DMS 273 (cell line): ENCODE results near the gene CDCA3.
A peak's percentile ranks its signal among the peaks of the same experiment; 100 is the strongest.

Experiments
- DNase-seq: peaks from one replicate; lab custom pipeline; 2025; ENCODE audit not compliant: unreplicated experiment; lab: John Stamatoyannopoulos, UW

The CDCA3 gene

DNA sequence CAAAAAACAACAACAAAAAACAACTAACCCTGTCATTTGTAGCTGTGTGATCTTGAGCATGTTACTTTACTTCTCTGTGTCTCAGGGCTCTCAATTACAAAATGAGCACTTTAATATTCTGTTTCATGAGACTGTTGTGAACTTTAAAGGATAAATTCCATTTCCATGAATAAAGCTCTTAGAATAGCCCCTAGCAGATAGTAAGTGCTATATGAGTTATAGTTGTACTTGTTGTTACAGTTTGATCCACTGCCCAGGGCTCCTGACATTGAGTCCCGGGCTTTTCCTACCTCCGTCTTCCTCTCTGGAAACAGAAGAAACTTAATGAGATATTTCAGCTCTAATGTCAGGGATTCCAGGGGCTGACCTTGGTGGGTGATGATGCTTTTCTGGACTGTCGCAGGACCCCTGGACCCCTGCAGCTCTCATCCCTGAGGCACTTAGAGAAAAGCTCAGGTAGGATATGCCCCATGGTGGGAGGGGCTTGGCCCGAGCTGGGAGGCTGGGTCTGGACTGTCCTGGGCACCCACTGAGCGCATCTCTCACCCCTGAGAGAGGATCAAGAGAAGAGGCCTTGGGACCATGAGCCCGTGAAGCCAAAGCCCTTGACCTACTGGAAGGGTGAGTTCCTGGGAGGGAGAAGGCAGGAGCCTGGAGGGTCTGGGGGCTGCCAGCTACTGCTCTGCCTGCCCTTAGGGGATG is 17.7 kb downstream of the CDCA3 start:
- DNase-seq: no peak

GRCh38 chr12:6832125-6832524 is 19.0 kb downstream of the CDCA3 start:
- no peak for DNase-seq

DNA sequence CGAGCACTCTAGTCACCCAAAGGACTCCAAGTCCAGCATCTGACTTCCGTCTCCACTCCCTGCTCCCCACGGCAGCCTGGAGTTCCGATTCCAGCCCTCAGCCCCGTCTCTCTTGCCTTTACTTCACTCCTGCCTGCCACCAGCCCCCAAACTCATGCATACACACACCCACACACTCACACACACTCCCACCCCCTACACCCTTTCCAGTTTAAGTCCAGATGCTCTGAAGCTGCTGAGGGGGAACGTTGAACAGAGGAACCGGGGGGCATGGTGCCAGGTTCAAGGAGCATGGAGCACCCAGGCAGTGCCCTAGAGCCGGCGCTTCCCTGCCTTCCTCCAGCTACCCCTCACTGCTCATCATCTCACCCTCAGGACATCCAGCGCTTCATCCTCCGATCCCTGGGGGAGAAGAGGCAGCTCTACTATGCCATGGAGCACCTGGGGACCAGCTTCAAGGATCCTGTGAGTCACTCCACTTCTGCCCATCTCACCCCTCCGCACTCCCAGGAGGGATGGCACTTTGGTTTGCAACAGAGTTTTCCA is 19.6 kb downstream of the CDCA3 start:
- DNase-seq: no peak

DNA sequence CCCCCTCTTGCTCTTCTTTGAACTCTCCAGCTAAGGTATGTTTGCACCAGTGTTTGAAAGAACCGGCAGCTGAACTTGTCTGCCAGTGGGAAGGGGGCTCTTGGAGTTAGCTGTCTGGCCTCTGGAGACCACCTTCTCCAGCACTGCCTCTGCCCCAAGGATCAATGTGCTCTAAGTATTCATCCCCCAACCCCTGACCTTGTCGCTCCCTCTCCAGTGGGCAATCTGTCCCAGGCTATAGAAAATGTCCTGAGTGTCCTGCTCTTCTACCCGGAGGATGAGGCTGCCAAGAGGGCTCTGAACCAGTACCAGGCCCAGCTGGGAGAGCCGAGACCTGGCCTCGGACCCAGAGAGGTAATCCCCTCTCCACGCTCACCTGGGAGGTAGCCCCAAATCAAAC is 20.1 kb downstream of the CDCA3 start:
- no peak for DNase-seq

GRCh38 chr12:6830286-6830890 is 20.7 kb downstream of the CDCA3 start:
- DNase-seq: no peak

- DNase-seq: peak; percentile 54
These were observed 21.4 kb downstream of the CDCA3 start for GRCh38 chr12:6829536-6830220.

GRCh38 chr12:6828781-6829535 is 22.1 kb downstream of the CDCA3 start:
- DNase-seq: peak; percentile 54

DNA sequence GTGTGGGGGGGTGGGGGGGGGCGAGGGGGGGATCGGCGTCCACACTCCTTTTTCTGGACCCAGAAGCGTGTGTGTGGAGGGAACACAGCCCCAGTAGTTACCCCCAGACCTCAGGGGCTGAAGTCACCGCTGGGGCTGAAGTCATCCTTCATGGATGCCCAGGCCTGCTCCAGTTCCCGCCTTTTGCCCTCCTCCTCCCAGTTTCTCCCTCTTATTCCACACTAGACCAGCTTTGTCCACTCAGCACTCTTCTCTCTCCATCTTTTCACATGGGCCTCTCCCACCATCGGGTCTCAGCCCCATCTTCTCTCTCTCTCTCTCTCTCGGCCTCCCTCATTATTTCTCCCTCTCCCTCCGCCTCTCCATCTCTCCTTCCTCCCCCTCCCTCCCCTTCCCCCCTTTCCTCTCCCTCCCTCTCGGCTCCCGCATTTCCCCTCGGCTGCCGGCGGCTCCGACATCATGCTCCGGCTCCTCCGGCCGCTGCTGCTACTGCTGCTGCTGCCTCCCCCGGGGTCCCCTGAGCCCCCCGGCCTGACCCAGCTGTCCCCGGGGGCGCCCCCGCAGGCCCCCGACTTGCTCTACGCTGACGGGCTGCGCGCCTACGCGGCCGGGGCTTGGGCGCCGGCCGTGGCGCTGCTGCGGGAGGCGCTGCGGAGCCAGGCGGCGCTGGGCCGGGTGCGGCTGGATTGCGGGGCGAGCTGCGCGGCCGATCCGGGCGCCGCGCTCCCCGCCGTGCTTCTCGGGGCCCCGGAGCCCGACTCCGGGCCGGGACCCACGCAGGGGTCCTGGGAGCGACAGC is 22.9 kb downstream of the CDCA3 start, which contains the start of gene P3H3:
Gene P3H3 (plus strand): TSS at position 426 of the 799 bp plus-strand sequence. CDS start 34 bp downstream, at position 460.
- peak; percentile 71 for DNase-seq

DNA sequence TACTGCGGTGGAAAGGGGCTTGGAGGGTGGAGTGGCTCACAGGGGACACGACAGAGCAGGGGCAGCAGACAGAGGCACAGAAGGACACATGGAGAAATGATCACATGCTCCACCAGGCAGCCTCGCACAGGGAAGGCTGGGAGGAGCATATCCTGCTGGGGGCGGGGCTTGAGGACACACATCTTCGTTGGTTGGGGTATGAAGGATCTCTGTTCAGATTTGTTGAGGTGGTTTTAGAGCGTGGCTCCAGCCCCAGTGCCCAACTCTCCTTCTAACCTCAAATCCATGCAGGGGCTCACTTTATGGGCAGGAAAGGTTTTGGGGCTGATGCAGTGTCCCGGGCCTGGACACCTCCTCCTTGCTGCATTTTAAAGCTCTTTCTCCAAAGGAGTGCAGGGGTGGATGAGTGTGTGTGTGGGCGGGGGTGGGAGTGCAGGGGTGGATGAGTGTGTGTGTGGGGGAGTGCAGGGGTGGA is 23.6 kb downstream of the CDCA3 start:
- DNase-seq: peak; percentile 88

GRCh38 chr12:6826734-6827436 is 24.2 kb downstream of the CDCA3 start:
- DNase-seq: no peak

- no peak for DNase-seq
These were observed 24.9 kb downstream of the CDCA3 start for GRCh38 chr12:6826125-6826733.

DNA sequence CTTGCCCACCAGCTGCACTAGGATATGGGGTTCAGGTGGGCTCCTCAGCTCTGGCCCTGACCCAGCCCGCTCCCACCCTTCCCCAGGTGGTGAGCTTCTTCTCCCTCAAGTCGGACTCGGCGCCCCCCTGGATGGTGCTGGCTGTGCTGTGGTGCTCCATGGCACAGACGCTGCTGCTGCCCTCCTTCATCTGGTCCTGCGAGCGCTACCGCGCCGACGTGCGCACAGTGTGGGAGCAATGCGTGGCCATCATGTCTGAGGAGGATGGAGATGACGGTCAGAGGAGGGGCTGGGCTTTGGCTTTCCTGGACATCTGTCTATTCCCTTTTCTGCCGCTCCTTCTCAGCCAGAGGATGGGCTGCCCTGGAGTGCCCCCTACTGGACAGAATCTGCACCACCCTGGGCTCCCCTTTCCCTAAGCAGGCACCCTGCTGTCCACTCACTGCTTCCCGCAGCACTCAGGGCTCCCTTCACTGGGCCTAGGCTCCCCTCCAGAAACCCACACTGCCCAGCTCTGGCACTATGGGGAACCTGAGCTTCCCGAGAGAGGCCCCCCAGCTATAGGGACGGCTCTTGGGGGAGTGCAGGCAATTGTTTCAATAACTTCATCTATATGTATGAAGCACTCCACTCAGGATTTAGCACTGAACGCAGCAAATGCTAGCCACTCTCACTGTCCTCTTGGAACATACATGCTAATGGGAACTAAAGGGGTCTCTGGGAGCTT is 25.5 kb downstream of the CDCA3 start:
- peak; percentile 87 for DNase-seq

DNA sequence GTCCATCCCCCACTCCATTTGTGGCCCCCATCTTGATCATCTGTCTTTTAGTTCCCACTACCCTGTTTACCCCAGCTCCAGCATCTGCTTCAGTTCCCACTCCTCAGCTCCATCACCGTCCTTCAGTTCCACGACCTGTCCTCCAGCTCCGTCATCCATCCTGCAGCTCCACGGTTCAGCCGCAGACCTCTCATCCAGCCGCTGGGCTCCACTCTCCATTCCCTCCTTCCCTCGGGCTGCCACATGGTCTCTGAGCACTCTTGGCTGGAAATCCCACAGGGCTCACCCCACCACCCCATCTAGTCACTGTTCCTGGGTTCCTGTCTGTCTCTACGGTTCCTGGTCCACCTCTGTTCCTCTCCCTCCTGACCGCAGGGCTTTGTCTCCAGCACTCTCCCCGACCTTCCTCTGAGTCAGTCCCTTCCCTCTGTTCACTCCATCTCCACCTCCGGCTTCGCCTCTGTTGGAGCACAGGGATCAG is 26.1 kb downstream of the CDCA3 start:
- DNase-seq: peak; percentile 50

DNA sequence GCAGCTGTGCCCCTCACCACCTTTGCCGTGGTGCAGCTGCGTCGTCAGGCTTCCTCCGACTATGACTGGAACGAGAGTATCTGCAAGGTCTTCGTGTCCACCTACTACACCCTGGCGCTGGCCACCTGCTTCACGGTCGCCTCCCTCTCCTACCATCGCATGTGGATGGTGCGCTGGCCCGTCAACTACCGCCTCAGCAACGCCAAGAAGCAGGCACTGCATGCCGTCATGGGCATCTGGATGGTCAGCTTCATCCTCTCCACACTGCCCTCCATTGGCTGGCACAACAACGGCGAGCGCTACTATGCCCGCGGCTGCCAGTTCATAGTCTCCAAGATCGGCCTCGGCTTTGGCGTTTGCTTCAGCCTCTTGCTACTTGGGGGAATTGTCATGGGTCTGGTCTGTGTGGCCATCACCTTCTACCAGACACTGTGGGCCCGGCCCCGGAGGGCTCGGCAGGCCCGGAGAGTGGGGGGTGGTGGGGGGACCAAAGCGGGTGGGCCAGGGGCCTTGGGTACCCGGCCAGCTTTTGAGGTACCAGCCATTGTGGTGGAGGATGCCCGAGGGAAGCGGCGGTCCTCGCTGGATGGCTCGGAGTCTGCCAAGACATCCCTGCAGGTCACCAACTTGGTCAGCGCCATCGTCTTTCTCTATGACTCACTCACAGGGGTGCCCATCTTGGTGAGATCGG is 26.9 kb downstream of the CDCA3 start:
- DNase-seq: no peak

DNA sequence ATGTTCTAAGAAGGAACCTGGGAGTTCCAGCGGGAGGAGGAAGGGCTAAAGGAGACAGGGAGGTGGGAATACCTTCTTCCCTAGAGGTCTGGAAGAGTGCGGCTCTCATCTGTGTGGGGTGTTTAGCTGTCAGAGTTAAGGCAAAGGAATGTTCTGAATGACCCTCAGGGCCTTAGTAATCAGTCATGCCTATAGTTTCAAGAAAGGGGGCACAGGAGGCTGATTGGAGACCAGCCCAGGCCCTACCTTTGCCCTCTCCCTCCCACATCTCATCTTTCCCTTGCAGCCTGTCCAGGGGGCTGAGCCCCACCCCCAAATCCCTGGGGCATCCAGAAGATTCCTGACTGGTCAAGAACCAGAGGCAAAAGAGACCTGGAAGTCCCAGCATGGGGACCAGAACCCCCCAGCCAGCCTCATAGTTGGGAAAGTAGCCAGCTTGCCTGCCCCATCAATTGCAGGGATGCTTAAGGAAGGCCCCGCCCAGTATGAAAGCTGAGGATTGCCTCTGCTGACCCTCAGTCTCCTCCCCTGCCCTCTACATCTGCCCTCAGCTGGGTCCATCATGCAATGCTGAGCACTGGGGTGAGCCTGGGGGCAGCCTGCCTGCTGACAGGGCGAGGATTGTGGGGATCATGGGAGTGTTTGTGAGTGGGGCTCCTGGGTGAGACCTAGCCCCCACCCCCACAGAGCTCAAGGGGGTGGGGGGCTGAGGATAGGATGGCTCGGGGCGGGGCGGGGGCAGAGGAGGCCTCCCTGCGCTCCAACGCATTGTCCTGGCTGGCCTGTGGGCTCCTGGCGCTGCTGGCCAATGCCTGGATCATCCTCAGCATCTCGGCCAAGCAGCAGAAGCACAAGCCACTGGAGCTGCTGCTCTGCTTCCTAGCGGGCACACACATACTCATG is 27.7 kb downstream of the CDCA3 start:
- no peak for DNase-seq

- no peak for DNase-seq
These were observed 28.5 kb downstream of the CDCA3 start for GRCh38 chr12:6822426-6823135.
